Activated naive CD8-positive, alpha-beta T cell treated with anti-CD3 and anti-CD28 coated beads, Interleukin-2, amount 50 U/mL, for 24 hours (primary cell): ENCODE measurements around the gene C5AR1.
A peak's percentile ranks its signal among the peaks of the same experiment; 100 is the strongest.
"Not testable (repeated sequence)": the region's sequence is repeated elsewhere in the genome, so short reads cannot be mapped to it uniquely, and the experiment has no call there.

ENCODE experiments used
- ATAC-seq: fragments of 150-1000 bp; cut with Tn5 transposase; one replicate; pipeline ENCODE4 v1.10.0; 2021
- DNase-seq: peaks from one replicate; pipeline ENCODE4 v3.0.0; 2021
- H3K27ac Mint-ChIP-seq: one replicate; pipeline ENCODE4 v1.8.0; 2021; ENCODE audit warnings: mild to moderate bottlenecking, mixed read lengths
- H3K27me3 Mint-ChIP-seq: one replicate; pipeline ENCODE4 v1.8.0; 2021; ENCODE audit warnings: mixed read lengths
- H3K36me3 Mint-ChIP-seq: one replicate; pipeline ENCODE4 v1.8.0; 2021; ENCODE audit warnings: low read depth, mixed read lengths
- H3K4me1 Mint-ChIP-seq: one replicate; pipeline ENCODE4 v1.8.0; 2021; ENCODE audit warnings: mixed read lengths
- H3K4me3 Mint-ChIP-seq: one replicate; pipeline ENCODE4 v1.8.0; 2021; ENCODE audit warnings: mild to moderate bottlenecking, moderate library complexity, mixed read lengths
- H3K9me3 Mint-ChIP-seq: one replicate; pipeline ENCODE4 v1.8.0; 2021; ENCODE audit warnings: mixed read lengths

C5AR1 gene

GRCh38 chr19:47336765-47337718 lies 27.4 kb downstream of the C5AR1 start:
- H3K4me3 Mint-ChIP-seq, H3K27ac Mint-ChIP-seq, H3K9me3 Mint-ChIP-seq, H3K27me3 Mint-ChIP-seq, H3K36me3 Mint-ChIP-seq: not testable (repeated sequence)
- peak; percentile 18 for DNase-seq
- ATAC-seq, result peak; percentile 28
- peaks cover 11% of the 10 kb centered on the region for H3K4me1 Mint-ChIP-seq

DNA sequence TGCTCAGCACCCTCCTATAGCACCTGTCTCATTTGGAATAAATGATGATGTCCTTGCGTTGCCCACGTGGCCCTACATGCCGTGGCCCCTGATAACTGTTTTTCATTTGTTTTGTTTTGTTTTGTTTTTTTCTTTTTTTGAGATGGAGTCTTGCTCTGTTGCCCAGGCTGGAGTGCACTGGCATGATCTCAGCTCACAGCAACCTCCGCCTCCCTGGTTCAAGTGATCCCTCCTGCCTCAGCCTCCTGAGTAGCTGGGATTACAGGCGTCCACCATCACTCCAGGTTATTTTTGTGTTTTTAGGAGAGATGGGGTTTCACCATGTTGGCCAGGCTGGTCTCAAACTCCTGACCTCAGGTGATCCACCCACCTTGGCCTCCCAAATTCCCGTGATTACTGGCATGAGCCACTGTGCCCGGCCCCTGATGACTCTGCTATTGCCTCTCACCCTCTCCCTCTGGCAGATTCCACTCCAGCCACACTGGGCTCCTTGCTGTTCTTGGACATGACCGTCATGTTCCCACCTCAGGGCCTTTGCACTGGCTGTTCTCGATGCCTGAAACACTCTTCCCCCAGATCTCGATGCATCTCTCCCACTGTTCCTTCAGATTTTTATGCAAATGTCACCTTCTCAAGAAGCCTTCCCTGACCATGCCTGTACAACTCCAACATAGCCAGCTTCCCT lies 29.7 kb downstream of the C5AR1 start:
- Mint-ChIP-seq H3K27ac (no peak overlapping the region), H3K9me3 (no peaks in the 10 kb centered on the region), H3K27me3 (no peaks in the 10 kb centered on the region), H3K36me3 (no peaks in the 10 kb centered on the region), H3K4me1 (peaks cover 11% of the 10 kb centered on the region), H3K4me3 (no peak overlapping the region)
- DNase-seq (no peak), ATAC-seq (no peak)

DNA sequence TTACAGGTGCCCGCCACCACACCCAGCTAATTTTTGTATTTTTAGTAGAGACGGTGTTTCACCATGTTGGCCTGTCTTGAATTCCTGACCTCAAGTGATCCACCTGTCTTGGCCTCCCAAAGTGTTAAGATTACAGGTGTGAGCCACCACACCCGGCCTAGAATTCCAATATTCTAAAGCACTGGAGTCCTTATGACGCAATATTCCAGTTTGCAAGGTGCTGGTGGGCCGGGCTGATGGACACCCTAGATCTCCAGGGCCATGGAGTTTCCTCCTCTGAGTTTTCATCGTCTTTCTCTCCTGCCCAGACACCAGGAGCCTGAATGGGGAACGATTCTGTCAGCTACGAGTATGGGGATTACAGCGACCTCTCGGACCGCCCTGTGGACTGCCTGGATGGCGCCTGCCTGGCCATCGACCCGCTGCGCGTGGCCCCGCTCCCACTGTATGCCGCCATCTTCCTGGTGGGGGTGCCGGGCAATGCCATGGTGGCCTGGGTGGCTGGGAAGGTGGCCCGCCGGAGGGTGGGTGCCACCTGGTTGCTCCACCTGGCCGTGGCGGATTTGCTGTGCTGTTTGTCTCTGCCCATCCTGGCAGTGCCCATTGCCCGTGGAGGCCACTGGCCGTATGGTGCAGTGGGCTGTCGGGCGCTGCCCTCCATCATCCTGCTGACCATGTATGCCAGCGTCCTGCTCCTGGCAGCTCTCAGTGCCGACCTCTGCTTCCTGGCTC lies 31.0 kb downstream of the C5AR1 start:
- Mint-ChIP-seq H3K4me3 (no peak overlapping the region), H3K9me3 (no peaks in the 10 kb centered on the region), H3K27ac (no peak overlapping the region), H3K36me3 (no peaks in the 10 kb centered on the region), H3K27me3 (no peaks in the 10 kb centered on the region), H3K4me1 (peaks cover 8% of the 10 kb centered on the region)
- DNase-seq, result no peak
- ATAC-seq, result no peak

GRCh38 chr19:47341734-47342133 lies 32.1 kb downstream of the C5AR1 start:
- no peaks in the 10 kb centered on the region for H3K27me3 Mint-ChIP-seq
- ATAC-seq (no peak), DNase-seq (no peak)
- H3K36me3 Mint-ChIP-seq, result no peaks in the 10 kb centered on the region
- no peak overlapping the region for H3K27ac Mint-ChIP-seq
- peaks cover 4% of the 10 kb centered on the region for H3K4me1 Mint-ChIP-seq
- H3K4me3 Mint-ChIP-seq, result no peak overlapping the region
- no peaks in the 10 kb centered on the region for H3K9me3 Mint-ChIP-seq

- Mint-ChIP-seq H3K27ac (no peak overlapping the region), H3K9me3 (no peaks in the 10 kb centered on the region), H3K36me3 (no peaks in the 10 kb centered on the region), H3K27me3 (no peaks in the 10 kb centered on the region), H3K4me3 (no peak overlapping the region), H3K4me1 (no peaks in the 10 kb centered on the region)
- ATAC-seq, result no peak
- no peak for DNase-seq
Measured at GRCh38 chr19:47343194-47343802, 33.6 kb downstream of the C5AR1 start.

- Mint-ChIP-seq H3K36me3 (peaks cover 4% of the 10 kb centered on the region), H3K9me3 (no peaks in the 10 kb centered on the region), H3K27ac (no peak overlapping the region), H3K27me3 (peaks cover 2% of the 10 kb centered on the region), H3K4me1 (peaks cover 11% of the 10 kb centered on the region), H3K4me3 (no peak overlapping the region)
- ATAC-seq (no peak), DNase-seq (no peak)
Measured at GRCh38 chr19:47344425-47344824, 34.8 kb downstream of the C5AR1 start.

DNA sequence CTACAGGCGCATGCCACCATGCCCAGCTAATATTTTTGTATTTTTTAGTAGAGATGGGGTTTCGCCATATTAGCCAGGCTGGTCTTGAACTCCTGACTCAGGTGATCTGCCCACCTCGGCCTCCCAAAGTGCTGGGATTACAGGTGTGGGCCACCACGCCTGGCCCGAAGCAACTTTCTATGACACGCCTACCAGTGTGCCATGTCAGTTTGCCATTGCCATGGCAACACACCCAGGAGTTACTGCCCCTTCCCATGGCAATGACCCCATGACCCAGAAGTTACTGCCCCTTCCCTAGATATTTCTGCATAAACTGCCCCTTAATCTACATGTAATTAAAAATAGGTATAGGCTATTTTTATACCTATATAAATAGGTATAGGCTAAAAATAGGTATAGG lies 36.4 kb downstream of the C5AR1 start:
- not testable (repeated sequence) for ATAC-seq, H3K27me3 Mint-ChIP-seq, H3K9me3 Mint-ChIP-seq, DNase-seq, H3K27ac Mint-ChIP-seq, H3K4me3 Mint-ChIP-seq
- peaks cover 25% of the 10 kb centered on the region for H3K4me1 Mint-ChIP-seq
- H3K36me3 Mint-ChIP-seq, result peaks cover 17% of the 10 kb centered on the region

GRCh38 chr19:47348819-47349795 lies 39.4 kb downstream of the C5AR1 start, which contains the start of gene DHX34:
TSS of gene DHX34 (plus strand) at chr19:47349315. CDS start at chr19:47353031, 3,716 bp downstream.
- Mint-ChIP-seq H3K27ac (peak within 1 kb of the TSS; percentile 95), H3K36me3 (peaks cover 40% of the 10 kb centered on the region), H3K9me3 (no peaks in the 10 kb centered on the region), H3K4me1 (peaks cover 34% of the 10 kb centered on the region), H3K27me3 (peaks cover 2% of the 10 kb centered on the region), H3K4me3 (peak within 1 kb of the TSS; percentile 96)
- ATAC-seq (peak; percentile 97), DNase-seq (peak; percentile 99)

DNA sequence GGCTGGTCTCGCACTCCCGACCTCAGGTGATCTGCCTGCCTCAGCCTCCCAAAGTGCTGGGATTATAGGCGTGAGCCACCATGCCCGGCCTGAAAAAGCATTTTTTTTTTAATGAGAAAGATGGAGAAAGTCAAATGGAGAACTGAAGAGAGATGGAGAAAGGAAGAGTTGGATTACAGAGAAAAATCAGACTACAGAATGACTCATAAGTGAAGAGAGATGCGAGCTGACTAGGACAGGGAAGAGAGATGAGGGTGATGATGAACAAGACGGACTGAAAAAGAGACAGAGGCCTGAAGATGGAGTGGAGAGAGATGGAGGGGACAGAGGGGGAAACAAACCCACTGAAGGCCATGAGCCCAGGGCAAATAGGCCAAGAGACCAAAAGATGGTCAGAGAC lies 41.0 kb downstream of the C5AR1 start:
- Mint-ChIP-seq H3K9me3 (no peaks in the 10 kb centered on the region), H3K27ac (peak overlapping the region; percentile 14), H3K4me3 (peak overlapping the region; percentile 96), H3K27me3 (peaks cover 2% of the 10 kb centered on the region), H3K4me1 (peaks cover 36% of the 10 kb centered on the region), H3K36me3 (peaks cover 53% of the 10 kb centered on the region)
- no peak for DNase-seq
- ATAC-seq, result no peak

DNA sequence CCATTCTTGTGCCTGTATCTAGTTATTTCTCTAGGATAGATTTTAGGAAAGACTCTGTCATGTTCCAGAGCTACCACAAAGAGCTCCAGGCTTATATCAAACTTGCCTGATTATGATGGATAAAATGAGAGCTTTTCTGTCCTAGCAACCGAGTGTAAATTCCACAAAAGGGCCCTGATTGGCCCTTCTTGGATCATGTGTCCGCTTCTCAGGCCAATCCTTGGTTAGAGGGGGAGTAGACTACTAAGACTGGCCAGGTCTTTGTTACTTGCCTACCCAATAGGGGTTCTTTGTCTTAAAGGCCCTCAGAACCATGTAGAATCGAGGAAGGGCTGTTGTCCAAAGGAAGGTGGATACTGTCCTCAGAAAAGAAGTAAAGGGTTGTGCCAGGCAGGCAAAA lies 41.9 kb downstream of the C5AR1 start:
- H3K4me1 Mint-ChIP-seq, result peaks cover 36% of the 10 kb centered on the region
- H3K27me3 Mint-ChIP-seq, result peaks cover 2% of the 10 kb centered on the region
- H3K9me3 Mint-ChIP-seq, result no peaks in the 10 kb centered on the region
- peaks cover 61% of the 10 kb centered on the region for H3K36me3 Mint-ChIP-seq
- no peak for DNase-seq
- peak overlapping the region; percentile 22 for H3K27ac Mint-ChIP-seq
- H3K4me3 Mint-ChIP-seq, result peak overlapping the region; percentile 38
- no peak for ATAC-seq

DNA sequence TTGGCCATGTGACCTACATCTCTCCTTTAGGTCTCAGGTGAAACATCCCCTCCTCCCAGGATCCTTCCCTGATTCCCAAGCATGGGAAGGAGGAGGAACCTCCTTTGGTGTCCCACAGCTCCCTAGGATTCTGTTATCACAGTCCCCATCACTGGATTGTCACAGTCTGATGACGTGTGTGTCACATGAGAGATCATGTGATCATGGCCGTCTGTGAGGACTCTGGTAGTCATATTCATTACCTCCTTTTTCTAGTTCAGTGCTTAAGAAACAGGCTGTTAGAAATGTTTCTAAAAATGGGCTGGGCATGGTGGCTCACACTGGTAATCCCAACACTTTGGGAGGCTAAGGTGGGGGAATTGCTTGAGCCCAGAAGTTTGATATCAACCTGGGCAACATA lies 42.4 kb downstream of the C5AR1 start:
- H3K9me3 Mint-ChIP-seq, result no peaks in the 10 kb centered on the region
- ATAC-seq, result no peak
- H3K27ac Mint-ChIP-seq, result no peak overlapping the region
- H3K4me3 Mint-ChIP-seq, result no peak overlapping the region
- peaks cover 66% of the 10 kb centered on the region for H3K36me3 Mint-ChIP-seq
- peaks cover 36% of the 10 kb centered on the region for H3K4me1 Mint-ChIP-seq
- DNase-seq, result no peak
- peaks cover 2% of the 10 kb centered on the region for H3K27me3 Mint-ChIP-seq

DNA sequence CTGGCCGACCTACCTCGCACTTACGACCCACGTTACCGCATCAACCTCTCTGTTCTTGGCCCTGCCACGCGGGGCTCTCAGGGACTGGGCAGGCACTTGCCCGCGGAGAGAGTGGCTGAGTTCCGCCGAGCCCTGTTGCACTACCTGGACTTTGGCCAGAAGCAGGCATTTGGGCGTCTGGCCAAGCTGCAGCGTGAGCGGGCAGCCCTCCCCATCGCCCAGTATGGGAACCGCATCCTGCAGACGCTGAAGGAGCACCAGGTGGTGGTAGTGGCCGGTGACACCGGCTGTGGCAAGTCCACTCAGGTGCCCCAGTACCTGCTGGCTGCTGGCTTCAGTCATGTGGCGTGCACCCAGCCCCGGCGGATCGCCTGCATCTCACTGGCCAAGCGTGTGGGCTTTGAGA lies 43.6 kb downstream of the C5AR1 start:
- H3K4me3 Mint-ChIP-seq, result no peak overlapping the region
- H3K27me3 Mint-ChIP-seq, result peaks cover 2% of the 10 kb centered on the region
- peaks cover 77% of the 10 kb centered on the region for H3K36me3 Mint-ChIP-seq
- no peaks in the 10 kb centered on the region for H3K9me3 Mint-ChIP-seq
- DNase-seq, result no peak
- H3K4me1 Mint-ChIP-seq, result peaks cover 36% of the 10 kb centered on the region
- no peak for ATAC-seq
- H3K27ac Mint-ChIP-seq, result no peak overlapping the region

GRCh38 chr19:47356900-47357299 lies 47.2 kb downstream of the C5AR1 start:
- H3K27ac Mint-ChIP-seq, result no peak overlapping the region
- H3K27me3 Mint-ChIP-seq, result no peaks in the 10 kb centered on the region
- H3K4me3 Mint-ChIP-seq, result no peak overlapping the region
- H3K4me1 Mint-ChIP-seq, result peaks cover 5% of the 10 kb centered on the region
- peaks cover 76% of the 10 kb centered on the region for H3K36me3 Mint-ChIP-seq
- no peak for DNase-seq
- ATAC-seq, result no peak
- H3K9me3 Mint-ChIP-seq, result no peaks in the 10 kb centered on the region
